Fibroblast of pulmonary artery (primary cell): ENCODE data around the gene METTL24.

Experiments
- DNase-seq: peaks from one replicate; pipeline ENCODE4 v3.0.0-alpha.2; 2010; ENCODE audit warnings: low read depth
- H3K4me3 ChIP-seq: replicated peaks from 2 replicates; pipeline ENCODE4 v1.5.1; 2011; ENCODE audit warnings: low read depth, mild to moderate bottlenecking, control low read depth, low read length, moderate library complexity
- TF ChIP-seq, protein P1 (sequence below): IDR thresholded peaks from 2 replicates; pipeline ENCODE4 v1.5.1; 2011; ENCODE audit warnings: mild to moderate bottlenecking, control low read depth, low read length, inconsistent platforms; ENCODE audit errors: missing control alignments

Gene METTL24

DNA sequence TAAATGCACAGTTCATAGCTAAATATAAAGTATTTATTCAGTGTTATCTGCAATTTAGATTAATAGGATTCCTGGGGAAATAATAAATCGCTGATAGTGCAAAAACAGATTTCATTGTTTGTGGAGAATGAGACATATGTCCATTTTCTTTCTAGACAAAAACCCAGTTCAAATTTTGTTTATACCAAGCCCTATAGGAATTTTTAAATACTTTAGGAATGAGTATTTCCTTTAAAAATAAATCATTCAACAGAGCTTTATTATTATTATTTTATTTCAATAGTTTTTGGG is 86.5 kb downstream of the METTL24 start:
- no peak overlapping the region for H3K4me3 ChIP-seq
- DNase-seq, result no peak
- TF ChIP-seq, protein P1, sequence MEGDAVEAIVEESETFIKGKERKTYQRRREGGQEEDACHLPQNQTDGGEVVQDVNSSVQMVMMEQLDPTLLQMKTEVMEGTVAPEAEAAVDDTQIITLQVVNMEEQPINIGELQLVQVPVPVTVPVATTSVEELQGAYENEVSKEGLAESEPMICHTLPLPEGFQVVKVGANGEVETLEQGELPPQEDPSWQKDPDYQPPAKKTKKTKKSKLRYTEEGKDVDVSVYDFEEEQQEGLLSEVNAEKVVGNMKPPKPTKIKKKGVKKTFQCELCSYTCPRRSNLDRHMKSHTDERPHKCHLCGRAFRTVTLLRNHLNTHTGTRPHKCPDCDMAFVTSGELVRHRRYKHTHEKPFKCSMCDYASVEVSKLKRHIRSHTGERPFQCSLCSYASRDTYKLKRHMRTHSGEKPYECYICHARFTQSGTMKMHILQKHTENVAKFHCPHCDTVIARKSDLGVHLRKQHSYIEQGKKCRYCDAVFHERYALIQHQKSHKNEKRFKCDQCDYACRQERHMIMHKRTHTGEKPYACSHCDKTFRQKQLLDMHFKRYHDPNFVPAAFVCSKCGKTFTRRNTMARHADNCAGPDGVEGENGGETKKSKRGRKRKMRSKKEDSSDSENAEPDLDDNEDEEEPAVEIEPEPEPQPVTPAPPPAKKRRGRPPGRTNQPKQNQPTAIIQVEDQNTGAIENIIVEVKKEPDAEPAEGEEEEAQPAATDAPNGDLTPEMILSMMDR, result no peak

DNA sequence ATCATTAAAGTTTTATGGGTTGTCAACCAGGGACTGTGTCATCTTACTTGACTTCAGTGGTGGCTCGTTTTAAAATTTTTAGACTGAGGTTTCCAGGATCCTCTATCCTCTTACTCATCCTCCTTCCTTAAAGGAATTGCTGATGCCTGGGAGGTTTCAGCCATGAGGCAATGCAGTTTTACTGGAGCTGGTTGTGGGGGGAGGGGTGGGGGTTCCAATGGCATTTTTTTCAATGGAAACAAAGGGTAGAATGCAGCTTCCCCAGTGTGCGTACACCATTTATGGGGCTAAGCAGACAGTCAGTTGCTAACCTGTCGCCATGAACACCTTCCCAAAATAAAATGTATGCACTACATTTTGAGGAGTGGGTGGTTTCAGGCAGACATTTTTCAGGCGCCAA is 88.0 kb downstream of the METTL24 start:
- no peak overlapping the region for H3K4me3 ChIP-seq
- TF ChIP-seq, protein P1, result no peak
- DNase-seq, result no peak

DNA sequence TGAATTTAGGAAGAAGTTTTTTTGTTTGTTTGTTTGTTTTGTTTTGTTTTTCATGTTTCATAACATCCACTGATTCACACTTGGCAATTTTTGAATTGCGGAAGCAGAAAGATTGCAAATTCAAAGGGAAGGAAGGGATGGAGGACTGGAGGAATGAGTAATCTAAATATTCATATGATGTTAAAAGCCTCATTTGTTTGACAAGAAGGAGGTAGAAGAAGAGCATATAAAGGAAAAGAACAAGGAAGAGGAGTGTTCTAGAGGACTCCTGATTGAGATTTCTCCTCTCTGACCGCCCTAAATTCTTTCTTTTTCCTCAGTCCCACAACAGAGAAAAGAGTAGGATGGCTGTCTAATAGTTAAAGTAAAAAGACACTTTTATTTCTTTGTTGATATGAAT is 88.5 kb downstream of the METTL24 start:
- TF ChIP-seq, protein P1, result no peak
- no peak overlapping the region for H3K4me3 ChIP-seq
- DNase-seq, result no peak

DNA sequence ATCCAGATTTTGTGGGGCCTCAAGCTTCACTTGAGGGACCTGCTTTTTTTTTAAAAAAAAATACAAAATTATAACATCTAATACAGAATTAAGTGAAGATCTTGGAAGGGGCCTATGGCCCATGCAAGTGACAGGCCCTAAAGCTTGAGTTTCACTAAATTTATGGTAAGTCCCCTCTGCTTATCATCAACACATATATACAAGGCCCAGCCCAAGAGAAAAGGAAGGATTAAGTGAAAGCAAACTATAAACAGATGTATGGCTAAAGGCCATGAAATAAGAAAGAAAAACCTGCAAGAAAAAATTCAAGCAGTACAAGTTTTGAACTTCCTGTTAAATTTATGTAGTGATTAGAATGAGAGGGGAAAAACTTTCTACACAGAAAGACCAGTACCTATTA is 91.2 kb downstream of the METTL24 start:
- no peak for DNase-seq
- TF ChIP-seq, protein P1, result no peak

DNA sequence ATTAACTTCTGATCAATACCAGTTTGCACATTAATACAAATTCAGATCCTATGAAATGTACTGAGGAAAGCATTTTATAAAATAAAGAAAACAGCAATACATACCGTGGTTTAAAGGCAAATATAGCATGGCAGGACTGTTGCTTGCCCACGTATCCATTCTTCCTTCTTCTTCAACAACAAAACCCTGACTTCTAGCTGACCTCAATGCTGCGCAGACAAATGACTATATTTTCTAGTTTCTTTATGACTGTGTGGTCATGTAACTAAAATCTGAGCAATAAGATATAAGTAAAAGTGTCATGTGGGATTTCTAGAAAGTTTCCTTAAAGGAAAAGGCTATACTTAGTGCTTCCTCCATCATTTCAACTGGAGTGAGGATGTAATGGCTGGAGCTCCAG is 92.9 kb downstream of the METTL24 start:
- H3K4me3 ChIP-seq, result no peak overlapping the region
- TF ChIP-seq, protein P1, result no peak
- DNase-seq, result no peak

More for the DNA sequence above, 91.2 kb downstream of the METTL24 start:
- no peak overlapping the region for H3K4me3 ChIP-seq

DNA sequence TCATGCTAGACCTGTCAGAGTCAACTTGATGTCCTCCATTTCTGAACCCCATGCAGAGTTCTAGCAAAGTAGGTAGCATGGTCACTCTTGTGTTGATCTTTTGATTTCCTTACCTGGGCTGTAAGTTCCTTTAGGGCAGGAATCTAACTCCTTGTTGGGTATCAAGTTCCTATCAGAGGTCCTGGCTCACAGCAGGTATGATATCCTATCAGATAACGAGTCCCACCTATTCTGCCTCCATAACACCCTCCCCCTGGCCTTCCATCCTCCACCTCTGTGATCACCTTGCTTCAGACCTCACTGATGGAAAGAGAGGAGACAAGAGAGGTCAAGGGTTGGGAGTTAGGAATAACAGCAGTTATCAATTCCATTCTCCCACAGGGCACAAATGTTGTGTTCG is 101.8 kb downstream of the METTL24 start:
- no peak for DNase-seq
- no peak overlapping the region for H3K4me3 ChIP-seq
- TF ChIP-seq, protein P1, result no peak

DNA sequence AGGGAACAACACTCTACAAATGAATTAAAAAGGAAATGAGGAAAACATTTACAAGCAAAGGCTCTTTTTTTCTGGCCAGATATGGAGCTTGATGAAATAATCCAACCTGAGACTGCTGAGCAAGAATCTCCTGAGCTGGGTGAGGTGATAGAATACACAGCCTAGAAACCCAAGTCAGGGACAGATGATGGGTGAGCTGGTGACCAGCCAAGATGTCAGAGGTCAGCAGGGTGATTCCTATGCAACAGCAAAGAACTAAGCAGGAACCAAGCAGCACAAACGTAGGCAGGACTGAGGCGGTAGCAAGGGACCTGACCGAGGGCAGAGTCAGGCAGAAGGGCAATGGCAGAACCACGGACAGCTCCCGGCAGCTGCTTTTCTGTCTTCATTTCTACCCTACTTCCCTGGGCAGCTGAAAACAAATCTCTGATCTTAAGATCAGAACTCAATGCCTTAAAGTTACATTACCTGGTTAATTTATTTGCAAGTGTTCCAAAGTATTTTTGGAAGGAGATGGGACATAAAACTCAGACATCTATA is 102.9 kb downstream of the METTL24 start:
- H3K4me3 ChIP-seq, result no peak overlapping the region
- DNase-seq, result peak; percentile 58
- TF ChIP-seq, protein P1, result no peak
